Liver (tissue), 9 donors: ENCODE data around the gene CDC42. TPM values are rescaled to one million over a fixed set of nuclear protein-coding genes. Genes with fewer than 3 reads are reported as not detected.

Experiments
- DNase-seq: peaks from one replicate; pipeline ENCODE4 v3.0.0-alpha.2; 2017; ENCODE audit warnings: low spot score
- H3K27ac ChIP-seq, 2 donors: one replicate each; pipeline ENCODE4 v1.7.0; 2013; ENCODE audit warnings: inconsistent platforms in 2 of 2, low read length in 2 of 2, control low read depth in 1 of 2, low read depth in 1 of 2, mild to moderate bottlenecking in 1 of 2
- H3K27me3 ChIP-seq, 4 donors: one replicate each; pipeline versions ENCODE4 v1.6.1 to v1.7.0; 2013; ENCODE audit warnings: low read length in 3 of 4, inconsistent platforms in 1 of 4, mild to moderate bottlenecking in 1 of 4, moderate library complexity in 1 of 4; ENCODE audit not compliant: control insufficient read depth in 4 of 4, insufficient read depth in 4 of 4
- H3K36me3 ChIP-seq, 4 donors: one replicate each; pipeline versions ENCODE4 v1.6.1 to v1.7.0; 2013; ENCODE audit warnings: low read length in 3 of 4, mild to moderate bottlenecking in 3 of 4, low read depth in 1 of 4, moderate library complexity in 1 of 4; ENCODE audit not compliant: control insufficient read depth in 4 of 4, insufficient read depth in 3 of 4
- H3K4me1 ChIP-seq, 4 donors: one replicate each; pipeline versions ENCODE4 v1.6.1 to v1.7.0; 2013; ENCODE audit warnings: low read length in 3 of 4, mild to moderate bottlenecking in 3 of 4, moderate library complexity in 1 of 4; ENCODE audit not compliant: control insufficient read depth in 4 of 4, insufficient read depth in 4 of 4
- H3K4me3 ChIP-seq, 3 donors: one replicate each; pipeline versions ENCODE4 v1.6.1 to v1.7.0; 2013; ENCODE audit warnings: low read length in 3 of 3, control low read depth in 1 of 3, low read depth in 1 of 3, mild to moderate bottlenecking in 1 of 3
- H3K9ac ChIP-seq, 2 donors: one replicate each; pipeline ENCODE4 v1.7.0; 2013; ENCODE audit warnings: low read length in 2 of 2, mild to moderate bottlenecking in 2 of 2, moderate library complexity in 2 of 2, control low read depth in 1 of 2, low read depth in 1 of 2
- H3K9me3 ChIP-seq, 4 donors: one replicate each; pipeline versions ENCODE4 v1.6.1 to v1.7.0; 2013; ENCODE audit warnings: low read length in 3 of 4; ENCODE audit not compliant: control insufficient read depth in 4 of 4
- EGR1 ChIP-seq, 2 donors: IDR thresholded peaks; 2 replicates each; pipeline ENCODE4 v1.6.1; 2016 to 2018; ENCODE audit warnings: antibody characterized with exemption in 2 of 2, low read depth in 2 of 2
- FOXA1 ChIP-seq: IDR thresholded peaks from 2 replicates; pipeline ENCODE4 v1.6.1; 2016; ENCODE audit warnings: antibody characterized with exemption
- FOXA2 ChIP-seq: IDR thresholded peaks from 2 replicates; pipeline ENCODE4 v1.6.1; 2016; ENCODE audit warnings: antibody characterized with exemption
- GABPA ChIP-seq, 2 donors: IDR thresholded peaks in 1 of 2; conservative IDR thresholded peaks in 1 of 2; 2 replicates each; pipeline ENCODE4 v1.6.1; 2016; ENCODE audit warnings: antibody characterized with exemption in 2 of 2, mild to moderate bottlenecking in 1 of 2, moderate library complexity in 1 of 2
- HNF4A ChIP-seq, 2 donors: conservative IDR thresholded peaks; 2 replicates each; pipeline ENCODE4 v1.6.1; 2016; ENCODE audit warnings: antibody characterized with exemption in 2 of 2, mild to moderate bottlenecking in 2 of 2
- HNF4G ChIP-seq: IDR thresholded peaks from 2 replicates; pipeline ENCODE4 v1.6.1; 2016; ENCODE audit warnings: antibody characterized with exemption
- JUND ChIP-seq, 2 donors: IDR thresholded peaks; 2 replicates each; pipeline ENCODE4 v1.6.1; 2016; ENCODE audit warnings: antibody characterized with exemption in 2 of 2
- NR2F2 ChIP-seq: IDR thresholded peaks from 2 replicates; pipeline ENCODE4 v1.6.1; 2016; ENCODE audit warnings: antibody characterized with exemption
- RAD21 ChIP-seq, 2 donors: IDR thresholded peaks; 2 replicates each; pipeline ENCODE4 v1.6.1; 2016; ENCODE audit warnings: antibody characterized with exemption in 2 of 2, mild to moderate bottlenecking in 2 of 2
- RXRA ChIP-seq, 2 donors: IDR thresholded peaks; 2 replicates each; pipeline ENCODE4 v1.6.1; 2017 to 2018; ENCODE audit warnings: antibody characterized with exemption in 2 of 2, mild to moderate bottlenecking in 1 of 2
- SP1 ChIP-seq: IDR thresholded peaks from 2 replicates; pipeline ENCODE4 v1.6.1; 2018; ENCODE audit warnings: antibody characterized with exemption, mild to moderate bottlenecking
- TAF1 ChIP-seq: conservative IDR thresholded peaks from 2 replicates; pipeline ENCODE4 v1.6.1; 2016; ENCODE audit warnings: antibody characterized with exemption, mild to moderate bottlenecking
- YY1 ChIP-seq: IDR thresholded peaks from 2 replicates; pipeline ENCODE4 v1.6.1; 2016; ENCODE audit warnings: antibody characterized with exemption, mild to moderate bottlenecking
- WGBS: extraction: QIAGEN DNeasy Blood & Tissue Kit; methylation state at CpG from one replicate; pipeline ENCODE4 v1.1.7; 2013; 5-methylcytosine and 5-hydroxymethylcytosine counted together
- polyA plus RNA-seq, 2 donors: library from polyadenylated mRNA; stranded (reverse) in 1 of 2; unstranded in 1 of 2; fragments of 200-250 nt in 1 of 2; fragments of >200 nt in 1 of 2; fragmentation: Nextera tagmentation in 1 of 2; extraction: Ambion mirVana in 1 of 2; gene quantifications; one replicate each; pipeline versions ENCODE4 v1.2.1 to v1.2.3, GENCODE V29; 2013 to 2015
- total RNA-seq, 2 donors: library from RNA; depleted of rRNA; stranded (reverse); fragments of >200 nt; gene quantifications; one replicate each; pipeline ENCODE4 v1.2.3, GENCODE V29; 2014
- TF ChIP-seq, protein P1 (sequence below): fragments of 150-350 bp; IDR thresholded peaks from 2 replicates; pipeline ENCODE4 v1.5.1; 2017; ENCODE audit warnings: improper control_type of control experiment, low read depth, low read length; ENCODE audit not compliant: missing input control
- TF ChIP-seq, protein P2 (sequence below): IDR thresholded peaks from 2 replicates; pipeline ENCODE4 v1.6.1; 2016; ENCODE audit warnings: antibody characterized with exemption
- TF ChIP-seq, protein P3 (sequence below): IDR thresholded peaks from 2 replicates; pipeline ENCODE4 v1.6.1; 2016; ENCODE audit warnings: antibody characterized with exemption, mild to moderate bottlenecking
- TF ChIP-seq, protein P4 (sequence below): IDR thresholded peaks from 2 replicates; pipeline ENCODE4 v1.6.1; 2016; ENCODE audit warnings: antibody characterized with exemption
- TF ChIP-seq, protein P5 (sequence below): IDR thresholded peaks from 2 replicates; pipeline ENCODE4 v1.6.1; 2016; ENCODE audit warnings: antibody characterized with exemption
- donor health status: healthy.
- donor health status: healthy.
- donor health status: healthy.
- donor health status: healthy.
- donor health status: healthy.

Gene CDC42
- total and polyA plus RNA-seq, 4 donors = 40.3 to 140 (median 69.0) TPM

DNA sequence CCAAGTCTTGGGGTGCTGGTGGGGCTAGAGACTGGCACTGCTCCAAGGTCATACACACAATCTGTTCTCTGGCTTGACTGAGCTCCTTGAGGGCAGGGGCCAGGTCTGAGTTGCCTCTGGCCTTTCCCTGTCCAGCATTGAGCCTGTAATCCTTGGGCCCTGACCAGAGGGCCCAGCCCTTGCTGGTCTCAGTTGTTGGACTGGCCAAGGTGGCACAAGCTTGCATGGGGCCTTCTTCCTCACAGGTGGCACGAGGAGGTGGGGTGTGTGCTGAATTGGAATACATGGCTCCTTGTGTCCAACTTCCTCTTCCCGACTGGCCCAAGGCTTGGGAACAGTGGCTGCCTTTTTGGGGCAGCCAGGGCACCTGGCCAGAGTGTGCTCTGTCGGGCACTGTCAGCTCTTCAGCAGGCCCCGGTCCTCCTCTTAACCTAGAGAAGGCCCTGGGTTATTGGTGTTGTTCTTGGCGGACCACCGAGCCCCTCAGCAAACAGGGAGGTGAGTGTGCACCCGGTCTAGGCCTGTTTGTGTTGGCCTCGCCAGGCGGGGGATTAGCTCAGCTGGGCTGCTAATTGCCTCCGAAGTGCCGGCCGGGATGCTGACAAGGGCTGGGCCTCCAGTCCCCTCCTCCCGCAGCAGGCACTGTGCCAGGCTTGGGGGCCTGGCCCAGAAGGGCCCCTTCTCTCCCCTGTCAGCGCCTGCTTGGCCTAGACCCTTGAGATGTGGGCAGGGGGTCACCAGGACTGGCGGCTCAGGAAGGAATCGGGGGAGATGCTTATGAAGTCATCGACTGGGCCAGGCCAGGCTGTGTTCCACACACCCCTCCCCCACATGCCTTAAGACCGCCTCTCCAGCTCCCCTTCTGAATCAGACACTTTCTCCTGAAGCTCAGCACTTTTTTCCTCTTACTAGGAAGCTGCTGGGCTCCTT, 61.8 kb downstream of the CDC42 start:
- no peak for TF ChIP-seq FOXA1
- TF ChIP-seq, protein P1, sequence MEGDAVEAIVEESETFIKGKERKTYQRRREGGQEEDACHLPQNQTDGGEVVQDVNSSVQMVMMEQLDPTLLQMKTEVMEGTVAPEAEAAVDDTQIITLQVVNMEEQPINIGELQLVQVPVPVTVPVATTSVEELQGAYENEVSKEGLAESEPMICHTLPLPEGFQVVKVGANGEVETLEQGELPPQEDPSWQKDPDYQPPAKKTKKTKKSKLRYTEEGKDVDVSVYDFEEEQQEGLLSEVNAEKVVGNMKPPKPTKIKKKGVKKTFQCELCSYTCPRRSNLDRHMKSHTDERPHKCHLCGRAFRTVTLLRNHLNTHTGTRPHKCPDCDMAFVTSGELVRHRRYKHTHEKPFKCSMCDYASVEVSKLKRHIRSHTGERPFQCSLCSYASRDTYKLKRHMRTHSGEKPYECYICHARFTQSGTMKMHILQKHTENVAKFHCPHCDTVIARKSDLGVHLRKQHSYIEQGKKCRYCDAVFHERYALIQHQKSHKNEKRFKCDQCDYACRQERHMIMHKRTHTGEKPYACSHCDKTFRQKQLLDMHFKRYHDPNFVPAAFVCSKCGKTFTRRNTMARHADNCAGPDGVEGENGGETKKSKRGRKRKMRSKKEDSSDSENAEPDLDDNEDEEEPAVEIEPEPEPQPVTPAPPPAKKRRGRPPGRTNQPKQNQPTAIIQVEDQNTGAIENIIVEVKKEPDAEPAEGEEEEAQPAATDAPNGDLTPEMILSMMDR = no peak
- no peak for TF ChIP-seq YY1
- TF ChIP-seq HNF4A (conservative IDR thresholded peaks at IDR 0.05) = no peak
- TF ChIP-seq GABPA (IDR thresholded peaks at IDR 0.05 in 1 of 2, conservative IDR thresholded peaks at IDR 0.05 in 1 of 2) = no peak
- no peak for TF ChIP-seq RAD21 (IDR thresholded peaks at IDR 0.05)
- no peak for TF ChIP-seq SP1
- TF ChIP-seq, protein P2, sequence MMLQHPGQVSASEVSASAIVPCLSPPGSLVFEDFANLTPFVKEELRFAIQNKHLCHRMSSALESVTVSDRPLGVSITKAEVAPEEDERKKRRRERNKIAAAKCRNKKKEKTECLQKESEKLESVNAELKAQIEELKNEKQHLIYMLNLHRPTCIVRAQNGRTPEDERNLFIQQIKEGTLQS = no peak
- TF ChIP-seq, protein P3, sequence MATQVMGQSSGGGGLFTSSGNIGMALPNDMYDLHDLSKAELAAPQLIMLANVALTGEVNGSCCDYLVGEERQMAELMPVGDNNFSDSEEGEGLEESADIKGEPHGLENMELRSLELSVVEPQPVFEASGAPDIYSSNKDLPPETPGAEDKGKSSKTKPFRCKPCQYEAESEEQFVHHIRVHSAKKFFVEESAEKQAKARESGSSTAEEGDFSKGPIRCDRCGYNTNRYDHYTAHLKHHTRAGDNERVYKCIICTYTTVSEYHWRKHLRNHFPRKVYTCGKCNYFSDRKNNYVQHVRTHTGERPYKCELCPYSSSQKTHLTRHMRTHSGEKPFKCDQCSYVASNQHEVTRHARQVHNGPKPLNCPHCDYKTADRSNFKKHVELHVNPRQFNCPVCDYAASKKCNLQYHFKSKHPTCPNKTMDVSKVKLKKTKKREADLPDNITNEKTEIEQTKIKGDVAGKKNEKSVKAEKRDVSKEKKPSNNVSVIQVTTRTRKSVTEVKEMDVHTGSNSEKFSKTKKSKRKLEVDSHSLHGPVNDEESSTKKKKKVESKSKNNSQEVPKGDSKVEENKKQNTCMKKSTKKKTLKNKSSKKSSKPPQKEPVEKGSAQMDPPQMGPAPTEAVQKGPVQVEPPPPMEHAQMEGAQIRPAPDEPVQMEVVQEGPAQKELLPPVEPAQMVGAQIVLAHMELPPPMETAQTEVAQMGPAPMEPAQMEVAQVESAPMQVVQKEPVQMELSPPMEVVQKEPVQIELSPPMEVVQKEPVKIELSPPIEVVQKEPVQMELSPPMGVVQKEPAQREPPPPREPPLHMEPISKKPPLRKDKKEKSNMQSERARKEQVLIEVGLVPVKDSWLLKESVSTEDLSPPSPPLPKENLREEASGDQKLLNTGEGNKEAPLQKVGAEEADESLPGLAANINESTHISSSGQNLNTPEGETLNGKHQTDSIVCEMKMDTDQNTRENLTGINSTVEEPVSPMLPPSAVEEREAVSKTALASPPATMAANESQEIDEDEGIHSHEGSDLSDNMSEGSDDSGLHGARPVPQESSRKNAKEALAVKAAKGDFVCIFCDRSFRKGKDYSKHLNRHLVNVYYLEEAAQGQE = no peak
- no peak for TF ChIP-seq HNF4G
- no peak for TF ChIP-seq NR2F2
- no peak for DNase-seq
- no peak overlapping the region for H3K4me3 ChIP-seq
- no peaks in the 10 kb centered on the region for H3K27me3 ChIP-seq
- 81% methylated on average over 18 of the region's 18 CpGs for WGBS
- H3K9me3 ChIP-seq = no peaks in the 10 kb centered on the region
- H3K9ac ChIP-seq = no peak overlapping the region
- H3K36me3 ChIP-seq = peaks cover 0 to 2% (median 0%) of the 10 kb centered on the region in 4 donors
- peaks cover 0 to 3% (median 0%) of the 10 kb centered on the region in 4 donors for H3K4me1 ChIP-seq
- no peak overlapping the region for H3K27ac ChIP-seq

DNA sequence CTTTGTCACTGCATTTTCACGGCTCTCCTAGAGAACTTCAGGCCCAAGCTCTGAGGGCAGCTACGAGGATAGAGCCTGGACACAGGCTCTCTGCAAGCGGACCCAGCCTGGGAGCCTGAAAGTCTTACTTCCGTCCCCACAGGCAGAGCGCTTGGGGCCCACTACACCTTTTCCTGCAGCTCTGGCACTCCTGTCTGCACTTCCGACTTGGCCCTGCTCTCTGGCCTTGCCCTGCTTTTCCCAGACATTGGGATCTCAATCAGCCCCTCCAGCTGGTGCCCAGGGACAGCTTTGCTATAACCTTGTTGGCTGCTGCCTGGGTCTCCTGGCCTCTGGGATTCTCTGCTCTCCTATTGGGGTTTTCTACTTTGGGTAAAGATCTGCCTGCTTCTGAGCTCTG, 62.8 kb downstream of the CDC42 start:
- WGBS = 81% methylated on average over 6 of the region's 6 CpGs
- Histone ChIP-seq H3K4me1 (peaks cover 0 to 3% (median 0%) of the 10 kb centered on the region in 4 donors), H3K27me3 (no peaks in the 10 kb centered on the region), H3K36me3 (peaks cover 0 to 2% (median 0%) of the 10 kb centered on the region in 4 donors), H3K4me3 (no peak overlapping the region), H3K9ac (no peak overlapping the region), H3K27ac (no peak overlapping the region), H3K9me3 (no peaks in the 10 kb centered on the region)
- no peak for DNase-seq
- TF ChIP-seq EGR1 (IDR thresholded peaks at IDR 0.05; ENCODE audit: low read depth in 2 of 2) (no peak), FOXA1 (no peak), FOXA2 (no peak), YY1 (no peak), SP1 (no peak), HNF4A (conservative IDR thresholded peaks at IDR 0.05) (no peak), RAD21 (IDR thresholded peaks at IDR 0.05) (no peak), HNF4G (no peak), GABPA (IDR thresholded peaks at IDR 0.05 in 1 of 2, conservative IDR thresholded peaks at IDR 0.05 in 1 of 2) (no peak), NR2F2 (no peak), TAF1 (no peak), JUND (IDR thresholded peaks at IDR 0.05) (no peak), RXRA (IDR thresholded peaks at IDR 0.05) (no peak)
- TF ChIP-seq, protein P4, sequence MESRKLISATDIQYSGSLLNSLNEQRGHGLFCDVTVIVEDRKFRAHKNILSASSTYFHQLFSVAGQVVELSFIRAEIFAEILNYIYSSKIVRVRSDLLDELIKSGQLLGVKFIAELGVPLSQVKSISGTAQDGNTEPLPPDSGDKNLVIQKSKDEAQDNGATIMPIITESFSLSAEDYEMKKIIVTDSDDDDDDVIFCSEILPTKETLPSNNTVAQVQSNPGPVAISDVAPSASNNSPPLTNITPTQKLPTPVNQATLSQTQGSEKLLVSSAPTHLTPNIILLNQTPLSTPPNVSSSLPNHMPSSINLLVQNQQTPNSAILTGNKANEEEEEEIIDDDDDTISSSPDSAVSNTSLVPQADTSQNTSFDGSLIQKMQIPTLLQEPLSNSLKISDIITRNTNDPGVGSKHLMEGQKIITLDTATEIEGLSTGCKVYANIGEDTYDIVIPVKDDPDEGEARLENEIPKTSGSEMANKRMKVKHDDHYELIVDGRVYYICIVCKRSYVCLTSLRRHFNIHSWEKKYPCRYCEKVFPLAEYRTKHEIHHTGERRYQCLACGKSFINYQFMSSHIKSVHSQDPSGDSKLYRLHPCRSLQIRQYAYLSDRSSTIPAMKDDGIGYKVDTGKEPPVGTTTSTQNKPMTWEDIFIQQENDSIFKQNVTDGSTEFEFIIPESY = no peak
- TF ChIP-seq, protein P3 = no peak
- TF ChIP-seq, protein P5, sequence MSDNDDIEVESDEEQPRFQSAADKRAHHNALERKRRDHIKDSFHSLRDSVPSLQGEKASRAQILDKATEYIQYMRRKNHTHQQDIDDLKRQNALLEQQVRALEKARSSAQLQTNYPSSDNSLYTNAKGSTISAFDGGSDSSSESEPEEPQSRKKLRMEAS = no peak
- TF ChIP-seq, protein P2 = no peak
